Fibroblast of lung (primary cell): ENCODE measurements around the gene ZNF423. TPM values are rescaled to one million over a fixed set of nuclear protein-coding genes. Genes with fewer than 3 reads are reported as not detected.
"Not testable (repeated sequence)": the region's sequence is repeated elsewhere in the genome, so short reads cannot be mapped to it uniquely, and the experiment has no call there.

ENCODE experiments used
- DNase-seq, 2 donors: peaks; one replicate each; pipeline versions ENCODE4 v3.0.0 to v3.0.0-alpha.2; 2010; ENCODE audit warnings: low read depth in 2 of 2
- H2AFZ ChIP-seq: 2 replicates; pipeline ENCODE4 v1.5.1; 2012; ENCODE audit warnings: low read length, control low read depth, inconsistent platforms
- H3K27ac ChIP-seq: 2 replicates; pipeline ENCODE4 v1.5.1; 2011; ENCODE audit warnings: low read length, control low read depth; ENCODE audit not compliant: insufficient read depth
- H3K27me3 ChIP-seq: 2 replicates; pipeline ENCODE4 v1.5.1; 2011; ENCODE audit warnings: mild to moderate bottlenecking, low read length; ENCODE audit not compliant: control insufficient read depth, insufficient read depth
- H3K36me3 ChIP-seq: 2 replicates; pipeline ENCODE4 v1.5.1; 2011; ENCODE audit warnings: low read length; ENCODE audit not compliant: control insufficient read depth, insufficient read depth
- H3K4me1 ChIP-seq: 2 replicates; pipeline ENCODE4 v1.5.1; 2011; ENCODE audit warnings: low read length; ENCODE audit not compliant: control insufficient read depth, insufficient read depth; ENCODE audit errors: extremely low read depth
- H3K4me2 ChIP-seq: 2 replicates; pipeline ENCODE4 v1.5.1; 2011; ENCODE audit warnings: low read length, control low read depth; ENCODE audit not compliant: insufficient read depth; ENCODE audit errors: extremely low read depth
- H3K4me3 ChIP-seq, 4 experiments: fragments of 200-600 bp in 1 of 4; sonication (generic) in 1 of 4; replicated peaks in 1 of 4; 2 replicates each; pipeline ENCODE4 v1.5.1; 2011 to 2016; ENCODE audit warnings: low read length in 4 of 4, low read depth in 3 of 4, mild to moderate bottlenecking in 3 of 4, control low read depth in 2 of 4, inconsistent platforms in 1 of 4, mixed read lengths in 1 of 4; ENCODE audit not compliant: insufficient read depth in 1 of 4; ENCODE audit errors: control extremely low read depth in 1 of 4
- H3K79me2 ChIP-seq: 2 replicates; pipeline ENCODE4 v1.5.1; 2012; ENCODE audit warnings: mild to moderate bottlenecking, low read length, inconsistent platforms; ENCODE audit not compliant: control insufficient read depth, insufficient read depth
- H3K9ac ChIP-seq: 2 replicates; pipeline ENCODE4 v1.5.1; 2011; ENCODE audit warnings: mild to moderate bottlenecking, low read length, control low read depth; ENCODE audit not compliant: insufficient read depth
- H3K9me3 ChIP-seq: 2 replicates; pipeline ENCODE4 v1.5.1; 2012; ENCODE audit warnings: low read depth, low read length; ENCODE audit not compliant: control insufficient read depth, insufficient read depth
- H4K20me1 ChIP-seq: 2 replicates; pipeline ENCODE4 v1.5.1; 2011; ENCODE audit warnings: low read length; ENCODE audit not compliant: control insufficient read depth, insufficient read depth; ENCODE audit errors: extremely low read depth
- EZH2 ChIP-seq: IDR thresholded peaks from 2 replicates; pipeline ENCODE4 v1.5.1; 2012; ENCODE audit warnings: low read length, control low read depth, mild to moderate bottlenecking; ENCODE audit errors: missing control alignments
- polyA plus RNA-seq, 2 donors: library from polyadenylated mRNA; depleted of rRNA in 1 of 2; stranded (reverse) in 1 of 2; unstranded in 1 of 2; fragments of >200 nt; gene quantifications; 2 replicates each; pipeline ENCODE4 v1.2.1, GENCODE V29; 2011 to 2012; ENCODE audit warnings: missing spikeins in 1 of 2
- total RNA-seq: library from RNA; depleted of rRNA; stranded (reverse); fragments of >200 nt; gene quantifications from 2 replicates; pipeline ENCODE4 v1.2.1, GENCODE V29; 2014
- TF ChIP-seq, protein P1 (sequence below), 2 donors: IDR thresholded peaks in 1 of 2; conservative IDR thresholded peaks in 1 of 2; 1 replicate in 1 of 2; 2 replicates in 1 of 2; pipeline ENCODE4 v1.5.1; 2011 to 2012; ENCODE audit warnings: low read length in 2 of 2, control low read depth in 1 of 2, inconsistent platforms in 1 of 2, low read depth in 1 of 2, mild to moderate bottlenecking in 1 of 2

Gene ZNF423
- total and polyA plus RNA-seq, 2 donors (not counting 1 experiment from before 2014, with no cell fraction given) = 0.07 to 0.17 TPM

GRCh38 chr16:49513040-49513439, 342.9 kb downstream of the ZNF423 start:
- H4K20me1 ChIP-seq = no peaks in the 10 kb centered on the region
- H3K4me3 ChIP-seq = no peak overlapping the region
- no peak overlapping the region for H3K27ac ChIP-seq
- no peaks in the 10 kb centered on the region for H3K79me2 ChIP-seq
- H3K4me1 ChIP-seq = no peaks in the 10 kb centered on the region
- peak in 1 of 2 donors; percentile 4 for DNase-seq
- no peak overlapping the region for H3K9ac ChIP-seq
- no peaks in the 10 kb centered on the region for H3K36me3 ChIP-seq
- TF ChIP-seq EZH2 = no peak
- TF ChIP-seq, protein P1, sequence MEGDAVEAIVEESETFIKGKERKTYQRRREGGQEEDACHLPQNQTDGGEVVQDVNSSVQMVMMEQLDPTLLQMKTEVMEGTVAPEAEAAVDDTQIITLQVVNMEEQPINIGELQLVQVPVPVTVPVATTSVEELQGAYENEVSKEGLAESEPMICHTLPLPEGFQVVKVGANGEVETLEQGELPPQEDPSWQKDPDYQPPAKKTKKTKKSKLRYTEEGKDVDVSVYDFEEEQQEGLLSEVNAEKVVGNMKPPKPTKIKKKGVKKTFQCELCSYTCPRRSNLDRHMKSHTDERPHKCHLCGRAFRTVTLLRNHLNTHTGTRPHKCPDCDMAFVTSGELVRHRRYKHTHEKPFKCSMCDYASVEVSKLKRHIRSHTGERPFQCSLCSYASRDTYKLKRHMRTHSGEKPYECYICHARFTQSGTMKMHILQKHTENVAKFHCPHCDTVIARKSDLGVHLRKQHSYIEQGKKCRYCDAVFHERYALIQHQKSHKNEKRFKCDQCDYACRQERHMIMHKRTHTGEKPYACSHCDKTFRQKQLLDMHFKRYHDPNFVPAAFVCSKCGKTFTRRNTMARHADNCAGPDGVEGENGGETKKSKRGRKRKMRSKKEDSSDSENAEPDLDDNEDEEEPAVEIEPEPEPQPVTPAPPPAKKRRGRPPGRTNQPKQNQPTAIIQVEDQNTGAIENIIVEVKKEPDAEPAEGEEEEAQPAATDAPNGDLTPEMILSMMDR (conservative IDR thresholded peaks at IDR 0.05 in 1 of 2, IDR thresholded peaks at IDR 0.05 in 1 of 2; ENCODE audit: low read depth in 1 of 2, low read length in 2 of 2) = no peak
- H3K4me2 ChIP-seq = no peak overlapping the region
- no peaks in the 10 kb centered on the region for H3K27me3 ChIP-seq
- H3K9me3 ChIP-seq = no peaks in the 10 kb centered on the region
- no peak overlapping the region for H2AFZ ChIP-seq

GRCh38 chr16:49510654-49511305, 345.1 kb downstream of the ZNF423 start:
- H2AFZ ChIP-seq = no peak overlapping the region
- H3K4me1 ChIP-seq = no peaks in the 10 kb centered on the region
- H3K27ac ChIP-seq = no peak overlapping the region
- no peak overlapping the region for H3K4me2 ChIP-seq
- no peaks in the 10 kb centered on the region for H3K79me2 ChIP-seq
- H3K9me3 ChIP-seq = no peaks in the 10 kb centered on the region
- no peaks in the 10 kb centered on the region for H4K20me1 ChIP-seq
- TF ChIP-seq EZH2 = no peak
- TF ChIP-seq, protein P1 (conservative IDR thresholded peaks at IDR 0.05 in 1 of 2, IDR thresholded peaks at IDR 0.05 in 1 of 2; ENCODE audit: low read depth in 1 of 2, low read length in 2 of 2) = no peak
- H3K27me3 ChIP-seq = no peaks in the 10 kb centered on the region
- DNase-seq = no peak
- no peak overlapping the region for H3K4me3 ChIP-seq
- no peaks in the 10 kb centered on the region for H3K36me3 ChIP-seq
- H3K9ac ChIP-seq = no peak overlapping the region

DNA sequence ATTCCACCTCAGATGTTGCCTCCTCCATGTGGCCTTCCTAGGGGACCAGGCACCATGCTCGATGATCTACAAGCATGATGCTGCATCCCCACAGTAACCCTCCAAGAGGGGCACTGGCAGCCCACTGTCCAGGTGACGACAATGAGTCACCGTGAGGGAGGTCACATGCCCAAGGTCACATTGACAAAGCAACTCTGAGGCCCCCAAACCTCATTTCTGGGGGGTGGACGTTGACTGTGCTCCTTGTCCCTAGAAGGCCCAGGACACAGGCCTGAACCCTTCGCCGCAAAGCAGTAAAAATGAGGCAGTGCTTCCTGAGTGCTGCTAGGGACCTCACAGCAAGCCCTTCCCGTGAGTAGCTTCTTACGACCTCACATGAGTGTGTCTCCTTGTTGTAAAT, 345.8 kb downstream of the ZNF423 start:
- TF ChIP-seq, protein P1 (conservative IDR thresholded peaks at IDR 0.05 in 1 of 2, IDR thresholded peaks at IDR 0.05 in 1 of 2; ENCODE audit: low read depth in 1 of 2, low read length in 2 of 2) = no peak
- no peak for TF ChIP-seq EZH2
- H3K27ac ChIP-seq = no peak overlapping the region
- DNase-seq = no peak

GRCh38 chr16:49506058-49507013, 349.6 kb downstream of the ZNF423 start:
- DNase-seq, H3K4me1 ChIP-seq, H3K27me3 ChIP-seq, H3K27ac ChIP-seq, H3K79me2 ChIP-seq, H2AFZ ChIP-seq, H3K9me3 ChIP-seq, H3K36me3 ChIP-seq, H3K9ac ChIP-seq, H3K4me3 ChIP-seq, H4K20me1 ChIP-seq, H3K4me2 ChIP-seq: not testable (repeated sequence)

More for the DNA sequence above, 345.8 kb downstream of the ZNF423 start:
- Histone ChIP-seq H4K20me1 (no peaks in the 10 kb centered on the region), H3K4me3 (no peak overlapping the region), H3K9ac (no peak overlapping the region), H2AFZ (no peak overlapping the region), H3K79me2 (no peaks in the 10 kb centered on the region), H3K36me3 (no peaks in the 10 kb centered on the region), H3K4me2 (no peak overlapping the region), H3K27me3 (no peaks in the 10 kb centered on the region), H3K9me3 (no peaks in the 10 kb centered on the region), H3K4me1 (no peaks in the 10 kb centered on the region)
